Epithelial cell of proximal tubule (primary cell): ENCODE data around the gene CYP20A1. TPM values are rescaled to one million over a fixed set of nuclear protein-coding genes. Genes with fewer than 3 reads are reported as not detected.

Source experiments
- DNase-seq: peaks from one replicate; pipeline ENCODE4 v3.0.0-alpha.2; 2011; ENCODE audit warnings: low read depth
- H3K4me3 ChIP-seq: 2 replicates; pipeline ENCODE4 v1.5.1; 2011; ENCODE audit warnings: low read depth, mild to moderate bottlenecking, low read length
- CTCF ChIP-seq: conservative IDR thresholded peaks from 2 replicates; pipeline ENCODE4 v1.5.1; 2012; ENCODE audit warnings: low read depth, mild to moderate bottlenecking, low read length
- total RNA-seq: library from RNA; depleted of rRNA; stranded (reverse); fragments of >200 nt; gene quantifications from 2 replicates; pipeline ENCODE4 v1.2.3, GENCODE V29; 2015

CYP20A1 gene
- total RNA-seq, 1 donor from 2014 or later, result 11.1 TPM

DNA sequence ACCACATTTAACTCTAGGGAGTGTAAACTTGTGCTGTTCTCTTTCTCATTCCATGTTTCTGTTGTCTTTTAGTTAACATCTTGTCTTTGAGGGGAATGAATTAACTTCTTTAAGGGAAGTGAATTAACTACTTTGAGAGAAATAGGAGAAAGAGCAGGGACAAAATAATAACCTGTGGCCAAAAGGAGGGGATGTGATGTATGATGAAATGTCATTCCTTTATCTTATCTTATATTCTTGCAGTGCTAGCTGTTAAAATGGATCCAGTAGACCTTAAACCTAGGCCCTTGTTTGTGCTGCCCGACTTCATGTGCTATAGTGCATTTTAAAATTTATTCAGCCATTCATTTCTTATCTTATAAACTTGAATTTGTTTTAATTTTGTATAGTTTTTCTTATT is 107.8 kb downstream of the CYP20A1 start:
- no peak for TF ChIP-seq CTCF
- H3K4me3 ChIP-seq, result no peak overlapping the region
- no peak for DNase-seq

GRCh38 chr2:203347375-203347774 is 108.6 kb downstream of the CYP20A1 start:
- DNase-seq, result no peak
- no peak for TF ChIP-seq CTCF
- H3K4me3 ChIP-seq, result no peak overlapping the region

GRCh38 chr2:203352604-203353255 is 113.9 kb downstream of the CYP20A1 start:
- no peak overlapping the region for H3K4me3 ChIP-seq
- DNase-seq, result no peak
- no peak for TF ChIP-seq CTCF

- DNase-seq, result no peak
- no peak overlapping the region for H3K4me3 ChIP-seq
- no peak for TF ChIP-seq CTCF
Measured at GRCh38 chr2:203354966-203355365, 116.1 kb downstream of the CYP20A1 start.

Other genes with a start within 250 kb of the CYP20A1 start
- gene NBEAL1, start 224.1 kb upstream of the CYP20A1 start, total RNA-seq, result 8.8 and 11.5 TPM in 2 replicates
- 24.4 and 28.2 TPM in 2 replicates for gene ABI2, start 89.4 kb downstream of the CYP20A1 start, total RNA-seq